Hematopoietic multipotent progenitor cell treated with erythropoietin and hydrocortisone succinate and interleukin-3 and kit ligand, for 4 days (in vitro differentiated cells): Measurements from ENCODE around the gene GPATCH4.

Source experiments
- DNase-seq: peaks from one replicate; pipeline ENCODE4 v3.0.0-alpha.2; 2015

Gene GPATCH4

GRCh38 chr1:156572663-156573018 is 28.6 kb downstream of the GPATCH4 start:
- no peak for DNase-seq

GRCh38 chr1:156571919-156572662 is 29.2 kb downstream of the GPATCH4 start, which contains the start of gene IQGAP3:
IQGAP3 (minus strand) TSS chr1:156572565; CDS start chr1:156572529, 36 bp downstream.
- peak; percentile 90 for DNase-seq

- peak; percentile 42 for DNase-seq
Measured at GRCh38 chr1:156571261-156571852, 29.9 kb downstream of the GPATCH4 start.

GRCh38 chr1:156566436-156566835 is 34.8 kb downstream of the GPATCH4 start:
- DNase-seq = no peak

- DNase-seq = no peak
Measured at GRCh38 chr1:156565519-156565918, 35.8 kb downstream of the GPATCH4 start.

GRCh38 chr1:156560585-156561163 is 40.6 kb downstream of the GPATCH4 start:
- DNase-seq = no peak

- DNase-seq = no peak
Measured at GRCh38 chr1:156559797-156560385, 41.4 kb downstream of the GPATCH4 start.

GRCh38 chr1:156559086-156559796 is 42.0 kb downstream of the GPATCH4 start:
- DNase-seq = no peak

GRCh38 chr1:156556354-156556753 is 44.9 kb downstream of the GPATCH4 start:
- DNase-seq = no peak

GRCh38 chr1:156555715-156556114 is 45.6 kb downstream of the GPATCH4 start:
- DNase-seq = no peak

- DNase-seq = no peak
Measured at GRCh38 chr1:156554971-156555370, 46.3 kb downstream of the GPATCH4 start.

GRCh38 chr1:156553860-156554485 is 47.3 kb downstream of the GPATCH4 start:
- no peak for DNase-seq

- peak; percentile 45 for DNase-seq
Measured at GRCh38 chr1:156552937-156553336, 48.3 kb downstream of the GPATCH4 start.

GRCh38 chr1:156552518-156552917 is 48.8 kb downstream of the GPATCH4 start:
- no peak for DNase-seq

GRCh38 chr1:156551869-156552268 is 49.4 kb downstream of the GPATCH4 start:
- no peak for DNase-seq

- no peak for DNase-seq
Measured at GRCh38 chr1:156551066-156551643, 50.1 kb downstream of the GPATCH4 start.

GRCh38 chr1:156550346-156550745 is 50.9 kb downstream of the GPATCH4 start:
- DNase-seq = no peak

- no peak for DNase-seq
Measured at GRCh38 chr1:156549831-156550230, 51.4 kb downstream of the GPATCH4 start.

GRCh38 chr1:156549390-156549789 is 51.9 kb downstream of the GPATCH4 start:
- peak; percentile 14 for DNase-seq

- DNase-seq = no peak
Measured at GRCh38 chr1:156547982-156548381, 53.3 kb downstream of the GPATCH4 start.

- no peak for DNase-seq
Measured at GRCh38 chr1:156547434-156547833, 53.8 kb downstream of the GPATCH4 start.

- DNase-seq = no peak
Measured at GRCh38 chr1:156546267-156546666, 55.0 kb downstream of the GPATCH4 start.
